ENCODE measurements around the gene COL23A1. TPM values are rescaled to one million over a fixed set of nuclear protein-coding genes. Genes with fewer than 3 reads are reported as not detected.

Gene COL23A1
- total and polyA plus RNA-seq, 2 of the 13 experiments (the other 11 are each of a cell fraction or from before 2014, with no cell fraction given) = not detected

DNA sequence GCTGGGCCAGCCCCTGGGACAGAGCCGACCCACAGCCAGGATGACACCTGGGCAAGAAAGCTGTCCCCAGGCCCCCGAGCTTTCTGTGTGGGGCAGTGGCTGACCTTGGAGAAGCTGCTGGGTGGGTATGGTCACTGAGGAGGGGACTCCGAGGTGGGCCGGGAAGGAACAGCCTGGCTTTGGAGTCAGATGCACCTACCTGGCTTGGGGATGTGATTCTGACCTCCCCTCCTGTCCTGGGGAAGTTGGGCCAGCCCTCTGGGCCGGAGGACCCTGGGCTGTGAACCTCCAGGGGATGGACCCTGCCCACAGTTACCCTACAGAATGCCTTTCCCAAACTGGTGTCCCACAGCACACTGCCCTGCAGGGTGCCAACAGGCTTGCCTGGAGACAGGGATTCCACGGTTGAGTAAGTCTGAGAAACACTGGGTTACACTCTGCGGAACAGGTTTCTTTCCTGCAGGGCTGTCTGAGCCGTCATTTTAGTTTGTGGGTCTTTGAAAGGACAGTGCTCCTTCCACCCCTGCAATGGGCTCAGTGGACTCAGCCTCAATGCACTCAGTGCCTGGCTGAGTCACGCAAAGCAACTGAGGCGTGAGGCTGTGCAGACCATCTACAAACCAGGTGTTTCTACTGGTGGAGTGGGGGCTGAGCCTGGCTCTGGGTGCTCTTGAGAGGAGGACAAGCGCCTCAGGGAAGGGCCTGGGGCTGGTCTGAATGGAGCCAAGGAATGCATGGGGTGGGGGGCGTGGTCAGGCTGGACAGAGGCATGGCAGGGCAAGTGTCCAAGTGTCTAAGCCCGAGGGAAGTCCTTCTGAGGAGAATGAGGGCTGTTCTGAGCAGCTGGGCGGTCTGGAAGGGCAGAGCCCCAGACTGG is 316.3 kb downstream of the COL23A1 start (continued):
- TF ChIP-seq, protein P1, sequence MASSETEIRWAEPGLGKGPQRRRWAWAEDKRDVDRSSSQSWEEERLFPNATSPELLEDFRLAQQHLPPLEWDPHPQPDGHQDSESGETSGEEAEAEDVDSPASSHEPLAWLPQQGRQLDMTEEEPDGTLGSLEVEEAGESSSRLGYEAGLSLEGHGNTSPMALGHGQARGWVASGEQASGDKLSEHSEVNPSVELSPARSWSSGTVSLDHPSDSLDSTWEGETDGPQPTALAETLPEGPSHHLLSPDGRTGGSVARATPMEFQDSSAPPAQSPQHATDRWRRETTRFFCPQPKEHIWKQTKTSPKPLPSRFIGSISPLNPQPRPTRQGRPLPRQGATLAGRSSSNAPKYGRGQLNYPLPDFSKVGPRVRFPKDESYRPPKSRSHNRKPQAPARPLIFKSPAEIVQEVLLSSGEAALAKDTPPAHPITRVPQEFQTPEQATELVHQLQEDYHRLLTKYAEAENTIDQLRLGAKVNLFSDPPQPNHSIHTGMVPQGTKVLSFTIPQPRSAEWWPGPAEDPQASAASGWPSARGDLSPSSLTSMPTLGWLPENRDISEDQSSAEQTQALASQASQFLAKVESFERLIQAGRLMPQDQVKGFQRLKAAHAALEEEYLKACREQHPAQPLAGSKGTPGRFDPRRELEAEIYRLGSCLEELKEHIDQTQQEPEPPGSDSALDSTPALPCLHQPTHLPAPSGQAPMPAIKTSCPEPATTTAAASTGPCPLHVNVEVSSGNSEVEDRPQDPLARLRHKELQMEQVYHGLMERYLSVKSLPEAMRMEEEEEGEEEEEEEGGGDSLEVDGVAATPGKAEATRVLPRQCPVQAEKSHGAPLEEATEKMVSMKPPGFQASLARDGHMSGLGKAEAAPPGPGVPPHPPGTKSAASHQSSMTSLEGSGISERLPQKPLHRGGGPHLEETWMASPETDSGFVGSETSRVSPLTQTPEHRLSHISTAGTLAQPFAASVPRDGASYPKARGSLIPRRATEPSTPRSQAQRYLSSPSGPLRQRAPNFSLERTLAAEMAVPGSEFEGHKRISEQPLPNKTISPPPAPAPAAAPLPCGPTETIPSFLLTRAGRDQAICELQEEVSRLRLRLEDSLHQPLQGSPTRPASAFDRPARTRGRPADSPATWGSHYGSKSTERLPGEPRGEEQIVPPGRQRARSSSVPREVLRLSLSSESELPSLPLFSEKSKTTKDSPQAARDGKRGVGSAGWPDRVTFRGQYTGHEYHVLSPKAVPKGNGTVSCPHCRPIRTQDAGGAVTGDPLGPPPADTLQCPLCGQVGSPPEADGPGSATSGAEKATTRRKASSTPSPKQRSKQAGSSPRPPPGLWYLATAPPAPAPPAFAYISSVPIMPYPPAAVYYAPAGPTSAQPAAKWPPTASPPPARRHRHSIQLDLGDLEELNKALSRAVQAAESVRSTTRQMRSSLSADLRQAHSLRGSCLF (CRISPR knock-in tag; IDR thresholded peaks at IDR 0.05; ENCODE audit: borderline replicate concordance) = no peak
- no peak for TF ChIP-seq ZNF629 (CRISPR knock-in tag; conservative IDR thresholded peaks at IDR 0.05)

DNA sequence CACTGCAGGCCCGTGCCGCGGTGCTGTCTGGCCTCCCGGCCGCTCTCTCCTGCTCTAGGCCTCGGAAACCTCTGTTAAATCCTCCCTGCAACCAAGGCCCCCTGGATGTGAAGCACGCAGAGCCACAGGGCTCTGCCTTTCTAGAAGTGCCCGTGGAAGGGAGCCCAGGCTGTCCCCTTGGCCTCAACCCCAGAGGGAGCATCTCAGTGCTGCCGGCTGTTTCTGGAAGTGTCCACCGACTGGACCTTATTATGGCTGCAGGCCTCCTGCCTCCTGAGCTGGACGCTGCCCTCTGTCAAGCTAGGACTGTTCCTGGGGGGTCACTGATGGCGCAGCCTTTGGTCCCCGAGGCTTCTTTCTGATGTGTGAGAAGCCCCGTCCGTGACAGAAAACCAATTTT is 317.2 kb downstream of the COL23A1 start:
- no peak for FAIRE-seq
- Histone ChIP-seq H3K4me2 (ENCODE audit: low read depth, low read length) (no peak overlapping the region), H4K20me1 (ENCODE audit: insufficient read depth, low read length) (no peaks in the 10 kb centered on the region), H2AFZ (ENCODE audit: low read length) (no peak overlapping the region), H3K36me3 (replicated peaks in 1 of 2; ENCODE audit: control insufficient read depth in 1 of 2, insufficient read depth in 2 of 2, low read length in 2 of 2) (no peaks in the 10 kb centered on the region), H3K27me3 (ENCODE audit: control insufficient read depth in 1 of 2, insufficient read depth in 2 of 2, low read length in 2 of 2) (peaks cover 4 to 50% of the 10 kb centered on the region in 2 experiments; a peak in 3 of 5 replicates), H3K27ac (ENCODE audit: extremely low read length, insufficient read depth, low read length) (no peak overlapping the region), H3K79me2 (ENCODE audit: insufficient read depth, low read length) (no peaks in the 10 kb centered on the region), H3K4me3 (replicated peaks in 1 of 3; ENCODE audit: insufficient read depth in 1 of 3, low read depth in 2 of 3, low read length in 3 of 3) (no peak overlapping the region), H3K9ac (ENCODE audit: insufficient read depth, low read depth, low read length) (no peak overlapping the region), H3K9me3 (ENCODE audit: low read length) (peaks cover 12% of the 10 kb centered on the region), H3K4me1 (ENCODE audit: insufficient read depth, low read length) (no peaks in the 10 kb centered on the region)
- DNase-seq (ENCODE audit: low spot score) = no peak
- no TSS peak for BruUV-seq (replicated peaks)
- in situ Hi-C loops (cut with HindIII; ENCODE audit: extremely low pct_ligation_motif_present, low pct_unique_long_range_greater_than_20kb) = no loop called here
- ChIA-PET POLR2A (no interaction called here), CTCF (ENCODE audit: low intra/inter-chr PET ratio, low total read pairs) (no interaction called here)
- ATAC-seq = no peak
- WGBS (ENCODE audit: low lambda C conversion rate) = 20% methylated on average over 1 of the region's 15 CpGs
- intact Hi-C loops (cut with micrococcal nuclease; ENCODE audit: unreplicated experiment) = no loop called here
- no peak for TF ChIP-seq PHF21A (CRISPR knock-in tag; IDR thresholded peaks at IDR 0.05)
- no peak for TF ChIP-seq RFX3 (CRISPR knock-in tag; IDR thresholded peaks at IDR 0.05)
- no peak for TF ChIP-seq ZBTB1 (CRISPR knock-in tag; IDR thresholded peaks at IDR 0.05; ENCODE audit: borderline replicate concordance)
- TF ChIP-seq RBM22 (optimal IDR thresholded peaks at IDR 0.05; ENCODE audit: low read length) = no peak
- TF ChIP-seq NCOA2 (CRISPR knock-in tag; IDR thresholded peaks at IDR 0.05) = no peak
- TF ChIP-seq, protein P2, sequence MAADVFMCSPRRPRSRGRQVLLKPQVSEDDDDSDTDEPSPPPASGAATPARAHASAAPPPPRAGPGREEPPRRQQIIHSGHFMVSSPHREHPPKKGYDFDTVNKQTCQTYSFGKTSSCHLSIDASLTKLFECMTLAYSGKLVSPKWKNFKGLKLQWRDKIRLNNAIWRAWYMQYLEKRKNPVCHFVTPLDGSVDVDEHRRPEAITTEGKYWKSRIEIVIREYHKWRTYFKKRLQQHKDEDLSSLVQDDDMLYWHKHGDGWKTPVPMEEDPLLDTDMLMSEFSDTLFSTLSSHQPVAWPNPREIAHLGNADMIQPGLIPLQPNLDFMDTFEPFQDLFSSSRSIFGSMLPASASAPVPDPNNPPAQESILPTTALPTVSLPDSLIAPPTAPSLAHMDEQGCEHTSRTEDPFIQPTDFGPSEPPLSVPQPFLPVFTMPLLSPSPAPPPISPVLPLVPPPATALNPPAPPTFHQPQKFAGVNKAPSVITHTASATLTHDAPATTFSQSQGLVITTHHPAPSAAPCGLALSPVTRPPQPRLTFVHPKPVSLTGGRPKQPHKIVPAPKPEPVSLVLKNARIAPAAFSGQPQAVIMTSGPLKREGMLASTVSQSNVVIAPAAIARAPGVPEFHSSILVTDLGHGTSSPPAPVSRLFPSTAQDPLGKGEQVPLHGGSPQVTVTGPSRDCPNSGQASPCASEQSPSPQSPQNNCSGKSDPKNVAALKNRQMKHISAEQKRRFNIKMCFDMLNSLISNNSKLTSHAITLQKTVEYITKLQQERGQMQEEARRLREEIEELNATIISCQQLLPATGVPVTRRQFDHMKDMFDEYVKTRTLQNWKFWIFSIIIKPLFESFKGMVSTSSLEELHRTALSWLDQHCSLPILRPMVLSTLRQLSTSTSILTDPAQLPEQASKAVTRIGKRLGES (CRISPR knock-in tag; IDR thresholded peaks at IDR 0.05; ENCODE audit: borderline replicate concordance) = no peak
- TF ChIP-seq, protein P3, sequence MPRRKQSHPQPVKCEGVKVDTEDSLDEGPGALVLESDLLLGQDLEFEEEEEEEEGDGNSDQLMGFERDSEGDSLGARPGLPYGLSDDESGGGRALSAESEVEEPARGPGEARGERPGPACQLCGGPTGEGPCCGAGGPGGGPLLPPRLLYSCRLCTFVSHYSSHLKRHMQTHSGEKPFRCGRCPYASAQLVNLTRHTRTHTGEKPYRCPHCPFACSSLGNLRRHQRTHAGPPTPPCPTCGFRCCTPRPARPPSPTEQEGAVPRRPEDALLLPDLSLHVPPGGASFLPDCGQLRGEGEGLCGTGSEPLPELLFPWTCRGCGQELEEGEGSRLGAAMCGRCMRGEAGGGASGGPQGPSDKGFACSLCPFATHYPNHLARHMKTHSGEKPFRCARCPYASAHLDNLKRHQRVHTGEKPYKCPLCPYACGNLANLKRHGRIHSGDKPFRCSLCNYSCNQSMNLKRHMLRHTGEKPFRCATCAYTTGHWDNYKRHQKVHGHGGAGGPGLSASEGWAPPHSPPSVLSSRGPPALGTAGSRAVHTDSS (CRISPR knock-in tag; conservative IDR thresholded peaks at IDR 0.05) = no peak
- no peak for TF ChIP-seq NRL (CRISPR knock-in tag; IDR thresholded peaks at IDR 0.05; ENCODE audit: borderline replicate concordance)
- TF ChIP-seq CHCHD3 (CRISPR knock-in tag; IDR thresholded peaks at IDR 0.05) = no peak
- TF ChIP-seq ZNF232 (CRISPR knock-in tag; IDR thresholded peaks at IDR 0.05; ENCODE audit: borderline replicate concordance) = no peak
- no peak for TF ChIP-seq TSC22D2 (CRISPR knock-in tag; IDR thresholded peaks at IDR 0.05; ENCODE audit: borderline replicate concordance)
